GM18519 (cell line): Measurements from ENCODE around the gene RELT.

ENCODE experiments used
- ATAC-seq: cut with Tn5 transposase; IDR thresholded peaks from one replicate; pipeline ENCODE4 v1.9.1; 2021; ENCODE audit warnings: mild to moderate bottlenecking, moderate library complexity; ENCODE audit not compliant: unreplicated experiment, low FRiP score

Gene RELT

DNA sequence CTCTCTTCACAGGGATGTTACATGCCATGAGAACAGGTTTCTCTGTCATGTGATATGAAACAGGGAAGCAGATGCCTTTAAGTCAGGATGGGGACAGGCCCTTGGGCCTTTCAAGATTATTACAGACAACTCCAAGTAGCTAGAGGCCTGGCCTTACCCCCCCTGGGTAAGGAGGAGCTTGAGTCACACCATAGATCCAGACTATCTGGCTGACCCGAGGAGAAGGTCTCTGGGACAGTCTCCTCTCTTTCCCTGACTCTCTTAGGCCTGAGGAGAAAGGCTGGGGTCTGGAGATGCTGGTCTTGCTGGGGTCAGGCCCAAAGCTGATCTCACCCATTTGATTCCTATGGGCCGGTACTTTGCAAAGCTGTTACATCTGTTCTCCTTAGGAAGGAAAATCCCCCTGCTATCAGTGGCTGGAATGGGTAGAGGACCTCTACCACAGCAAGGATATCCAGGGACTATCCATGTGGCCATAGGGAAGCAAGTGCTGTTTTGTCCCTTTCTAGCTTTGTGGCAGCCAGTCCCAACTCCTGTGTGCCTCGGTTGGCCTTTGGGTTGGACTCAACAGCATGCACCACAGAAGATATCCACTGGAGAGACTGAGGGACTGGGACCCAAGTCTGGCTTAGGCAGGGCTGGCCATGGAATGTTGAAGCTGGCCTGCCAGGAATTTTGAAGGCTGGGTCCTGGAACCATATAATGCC is 25.2 kb downstream of the RELT start:
- no peak for ATAC-seq

DNA sequence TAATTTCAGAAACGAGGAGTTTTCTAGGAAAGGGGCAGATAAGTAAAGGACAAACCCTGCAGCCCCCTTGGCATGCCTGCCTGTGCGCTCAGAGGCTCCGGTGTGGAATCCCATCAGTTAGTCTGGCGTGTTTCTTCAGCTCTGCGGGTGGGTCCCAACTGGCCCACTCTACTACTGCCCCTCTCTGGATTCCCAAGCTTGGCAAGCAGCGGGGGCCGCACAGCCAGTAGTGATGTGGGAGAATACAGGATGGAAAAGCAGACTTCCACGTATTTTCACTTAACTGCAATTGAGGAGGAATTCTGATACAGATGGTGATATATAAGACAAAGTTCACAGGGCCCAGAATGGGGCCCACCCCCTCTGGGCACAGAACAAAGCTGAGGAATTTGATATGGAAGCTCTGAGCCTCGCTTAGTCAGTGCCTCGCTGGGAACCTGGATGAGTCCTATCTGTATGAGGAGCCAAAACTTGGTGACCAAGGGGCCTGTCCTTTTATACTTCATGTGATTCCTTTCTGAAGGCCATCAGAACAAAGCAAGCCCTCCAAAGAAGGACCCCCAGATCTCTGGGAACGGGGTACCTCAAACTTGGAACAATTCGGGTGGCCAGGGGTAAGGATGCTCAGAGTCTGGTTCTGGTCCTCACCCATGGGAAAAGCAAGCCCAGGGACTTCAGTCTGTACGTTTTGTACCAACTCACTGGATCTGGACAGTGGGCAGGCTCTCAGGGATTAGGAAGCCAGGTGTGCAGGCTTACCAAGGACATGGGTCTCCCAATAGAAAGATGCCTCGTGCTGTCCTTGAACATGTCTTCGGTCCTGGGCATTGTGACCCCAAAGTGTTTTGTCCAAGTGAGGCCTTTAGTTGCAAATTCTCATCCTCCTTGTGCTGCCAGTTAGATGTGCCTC is 26.0 kb downstream of the RELT start:
- no peak for ATAC-seq

DNA sequence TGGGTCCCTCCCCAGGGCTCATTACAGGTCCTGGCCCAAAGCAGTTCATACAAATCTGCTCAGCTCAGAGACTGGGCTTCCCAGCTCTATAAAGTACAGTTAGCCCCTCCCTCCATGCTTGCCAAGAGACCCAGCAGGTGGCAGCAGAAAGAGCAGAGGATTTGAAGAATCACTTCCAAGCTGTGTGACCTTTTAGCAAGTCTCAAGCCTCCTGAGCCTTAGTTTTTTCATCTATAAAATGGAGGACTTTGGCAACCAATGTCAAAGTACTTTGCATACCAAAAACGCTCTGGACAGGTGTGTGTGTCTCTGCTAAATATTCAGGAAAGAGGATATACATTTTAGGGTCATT is 26.6 kb downstream of the RELT start:
- ATAC-seq = no peak

DNA sequence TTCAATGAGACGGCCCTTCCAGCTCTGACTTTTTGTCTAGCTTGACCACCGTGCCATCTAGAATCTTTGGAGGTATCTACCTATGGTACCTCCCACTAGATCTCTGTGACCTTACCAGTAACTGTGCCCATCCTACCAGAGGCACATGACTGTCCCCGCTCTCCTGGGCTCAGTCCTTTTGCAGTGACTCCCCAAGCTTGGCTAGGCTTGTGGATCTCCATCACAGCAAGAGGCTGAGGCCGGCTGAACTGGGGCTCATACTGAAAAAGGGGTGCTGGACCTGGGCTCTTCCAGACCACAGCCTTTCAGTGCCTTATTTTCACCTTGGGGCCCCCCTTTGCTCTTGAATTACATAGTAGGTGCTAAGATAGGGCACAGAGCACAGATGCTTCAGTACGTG is 27.3 kb downstream of the RELT start:
- no peak for ATAC-seq

DNA sequence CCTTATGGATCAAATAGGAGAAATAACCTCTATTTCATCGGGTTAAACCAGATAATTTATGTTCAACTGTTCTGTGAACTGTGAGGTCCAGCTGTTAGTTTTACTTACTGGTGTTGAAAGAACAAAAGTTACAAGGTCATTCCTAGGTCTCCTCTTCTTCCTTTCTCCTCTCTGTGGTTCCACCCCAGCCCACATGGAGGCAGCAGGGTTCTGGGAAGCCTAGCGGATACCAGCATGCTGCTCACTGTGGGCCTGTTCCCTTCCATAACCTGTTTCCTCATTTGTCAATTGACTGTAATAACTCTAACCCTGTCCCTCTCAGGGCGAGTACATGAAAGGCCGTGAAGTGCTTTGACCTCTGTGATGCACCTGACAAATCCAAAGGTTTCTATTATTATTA is 27.8 kb downstream of the RELT start:
- ATAC-seq = no peak

DNA sequence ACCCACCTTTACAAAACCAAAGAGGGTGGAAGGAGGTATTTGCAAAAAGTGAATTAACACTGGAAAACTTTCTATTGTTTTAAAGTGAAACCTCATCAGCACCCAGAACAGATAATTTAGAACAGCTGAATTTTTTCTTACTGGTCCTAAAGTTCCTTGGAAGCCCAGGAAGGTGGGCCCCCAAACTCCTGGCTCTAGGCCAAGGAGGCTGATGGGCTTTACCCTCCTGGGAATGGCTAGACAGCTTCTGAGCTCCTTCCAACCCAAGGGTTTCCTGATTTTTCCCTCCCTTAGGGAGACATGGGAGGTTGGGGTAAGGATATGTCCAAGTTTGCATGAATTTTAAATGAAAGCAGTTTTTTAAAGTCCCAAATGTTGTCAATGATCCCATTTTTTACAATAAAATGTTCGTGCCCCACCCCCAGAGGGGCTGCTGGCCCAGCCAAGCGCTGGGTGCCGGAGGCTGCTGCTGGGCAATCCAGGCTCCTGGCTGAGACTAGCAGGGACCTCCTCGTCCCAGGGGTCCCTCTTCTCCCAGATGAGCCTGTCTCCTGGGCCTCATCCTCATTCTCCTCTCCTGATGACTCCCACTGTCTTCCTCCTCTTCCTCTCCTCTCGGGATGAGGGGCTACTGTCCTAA is 28.4 kb downstream of the RELT start:
- ATAC-seq = no peak

DNA sequence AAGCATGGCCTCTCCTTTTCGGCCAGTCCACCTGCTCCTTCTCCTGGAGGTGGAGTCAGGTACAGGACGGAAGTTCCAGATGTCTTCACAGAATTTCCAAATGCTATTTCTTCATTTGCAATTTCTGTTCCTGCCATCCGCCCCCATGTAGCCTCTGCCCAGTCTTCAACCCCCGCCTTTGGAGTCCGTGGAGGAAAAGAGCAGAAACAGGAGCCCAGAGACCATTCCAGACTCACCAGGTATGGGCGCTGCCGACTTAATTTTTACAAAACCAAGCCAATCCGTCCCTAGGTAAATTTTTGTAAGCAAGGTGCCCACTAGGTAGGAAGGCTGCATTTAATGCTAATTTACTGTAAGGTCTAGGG is 28.9 kb downstream of the RELT start:
- ATAC-seq = no peak

DNA sequence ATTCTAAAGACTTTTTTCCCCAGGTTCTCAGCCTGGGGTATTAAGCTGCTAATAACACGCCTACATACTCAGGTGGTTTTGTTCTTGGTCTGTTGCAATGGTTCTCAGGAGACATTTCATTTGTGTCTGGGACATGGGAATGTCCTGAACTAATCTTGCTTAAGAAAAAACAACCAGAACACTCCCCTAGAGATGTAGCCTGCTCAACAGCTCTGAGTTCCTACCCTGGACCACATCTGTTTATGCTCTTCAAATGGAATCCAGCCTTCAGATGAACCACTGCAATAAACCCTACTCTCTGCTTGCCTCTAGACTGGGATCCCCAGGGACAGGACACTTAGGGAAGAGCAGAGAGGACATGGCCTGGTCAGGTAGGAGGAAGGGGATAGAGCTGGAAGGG is 29.9 kb downstream of the RELT start:
- no peak for ATAC-seq

DNA sequence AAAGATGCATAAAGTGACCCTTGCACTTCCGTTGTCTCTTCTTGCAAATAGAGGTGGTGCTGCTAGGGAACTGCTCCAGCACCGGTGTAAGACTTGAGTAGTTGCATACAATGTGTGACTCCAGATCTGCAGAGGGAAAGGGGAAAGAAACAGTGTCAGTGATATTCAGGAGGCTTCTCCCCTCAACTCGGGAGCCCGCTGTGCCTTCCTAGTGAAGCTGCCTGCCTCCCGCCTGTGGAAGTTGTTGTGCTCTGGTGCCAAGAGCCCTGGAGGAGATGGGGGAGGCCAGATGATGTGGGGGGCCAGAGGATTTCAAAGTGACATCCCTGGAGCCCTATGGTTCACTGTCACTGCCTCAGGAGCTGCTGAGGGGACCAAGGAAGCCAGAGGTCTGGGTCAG is 30.4 kb downstream of the RELT start:
- ATAC-seq = no peak

DNA sequence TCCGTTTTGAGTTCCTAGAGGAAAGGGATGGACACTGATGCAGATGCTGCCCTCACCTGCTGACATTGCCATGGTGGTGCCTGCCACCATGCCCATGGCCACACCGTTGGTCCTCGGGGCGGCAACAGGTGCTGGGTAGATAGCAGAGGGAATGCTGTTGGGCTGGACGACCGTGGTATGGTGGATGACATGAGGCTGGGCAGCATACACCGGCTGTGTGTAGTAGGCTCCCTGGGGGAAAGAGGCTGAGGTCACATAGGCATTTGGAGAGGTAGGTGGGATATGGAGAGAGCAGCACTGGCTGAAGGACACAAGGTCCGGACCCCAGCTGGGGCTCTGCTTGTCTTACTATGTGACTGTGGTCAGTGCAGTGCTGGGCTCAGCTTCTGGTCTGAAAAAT is 33.2 kb downstream of the RELT start:
- no peak for ATAC-seq

DNA sequence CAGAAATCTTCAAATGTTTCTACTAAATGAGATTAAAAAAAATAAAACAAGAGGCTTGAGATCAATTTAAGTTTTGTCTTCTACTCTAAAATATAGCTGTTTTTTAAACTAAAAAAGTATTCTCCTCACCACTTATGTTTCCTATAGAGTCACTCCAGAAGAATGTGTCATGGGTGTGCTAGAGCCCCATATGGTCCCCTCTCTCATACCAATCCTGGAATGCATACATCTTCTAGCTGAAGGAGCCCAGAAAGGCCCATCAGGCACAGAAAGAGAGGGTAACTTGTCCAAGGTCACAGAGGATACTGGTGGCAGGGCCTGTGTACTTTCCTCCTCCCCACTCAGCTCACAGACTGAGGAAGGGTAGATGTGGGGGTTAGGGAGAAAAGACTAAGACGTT is 34.4 kb downstream of the RELT start:
- ATAC-seq = no peak

DNA sequence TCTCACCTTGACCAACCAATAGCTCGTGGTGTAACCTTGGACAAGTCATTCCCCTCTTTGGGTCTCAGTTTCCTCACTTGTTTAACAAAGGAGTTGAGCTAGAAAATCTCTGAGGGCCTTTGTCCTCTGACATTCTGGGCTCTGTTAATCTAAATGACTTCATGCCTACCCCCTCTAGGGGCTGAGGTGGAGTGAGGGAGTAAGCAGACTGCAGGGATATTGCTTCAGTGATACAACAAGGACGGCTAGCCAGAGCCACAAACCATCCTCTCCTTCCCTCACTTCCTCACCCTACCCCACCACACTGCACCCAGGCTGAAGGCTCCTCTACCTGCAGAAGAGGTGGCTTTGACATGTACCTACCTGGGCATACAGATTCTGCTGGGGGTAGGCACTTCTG is 34.8 kb downstream of the RELT start:
- no peak for ATAC-seq

DNA sequence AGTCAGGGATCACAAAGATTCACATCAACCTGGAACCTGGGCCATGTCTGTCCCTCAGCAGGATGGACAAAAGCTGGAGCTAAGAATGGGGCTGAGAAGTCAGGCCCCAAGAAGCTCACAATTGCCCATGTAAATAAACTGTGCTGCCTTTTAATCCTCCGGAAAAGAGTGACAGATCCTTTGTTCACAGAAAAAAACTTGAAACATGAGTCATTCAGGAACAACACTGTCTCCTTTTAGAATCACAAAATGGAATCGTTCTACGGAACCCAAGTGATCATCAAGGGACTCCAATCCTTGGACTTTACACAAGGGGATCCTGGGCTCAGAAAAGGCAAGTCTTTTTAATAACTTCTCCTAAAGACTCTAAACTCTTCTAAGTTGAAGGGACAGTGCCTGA is 36.1 kb downstream of the RELT start:
- no peak for ATAC-seq

DNA sequence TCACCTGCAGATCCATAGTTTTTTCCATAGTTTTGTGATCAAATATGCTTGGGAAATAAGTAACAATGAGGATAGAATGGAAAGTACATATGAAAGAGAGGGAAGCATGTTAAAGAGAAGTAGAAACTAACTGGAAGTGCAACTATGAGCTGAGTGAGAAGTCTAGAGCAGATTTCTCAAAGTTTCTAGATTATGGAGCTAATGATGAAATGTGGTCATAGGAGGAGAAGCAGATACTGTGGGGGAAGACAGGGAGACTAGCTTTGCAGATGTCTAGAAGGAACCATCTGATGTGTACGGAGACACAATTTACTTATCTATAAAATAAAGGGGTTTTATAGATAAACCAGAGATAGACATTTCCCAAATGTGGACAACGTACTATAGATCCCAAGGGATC is 37.1 kb downstream of the RELT start:
- no peak for ATAC-seq

DNA sequence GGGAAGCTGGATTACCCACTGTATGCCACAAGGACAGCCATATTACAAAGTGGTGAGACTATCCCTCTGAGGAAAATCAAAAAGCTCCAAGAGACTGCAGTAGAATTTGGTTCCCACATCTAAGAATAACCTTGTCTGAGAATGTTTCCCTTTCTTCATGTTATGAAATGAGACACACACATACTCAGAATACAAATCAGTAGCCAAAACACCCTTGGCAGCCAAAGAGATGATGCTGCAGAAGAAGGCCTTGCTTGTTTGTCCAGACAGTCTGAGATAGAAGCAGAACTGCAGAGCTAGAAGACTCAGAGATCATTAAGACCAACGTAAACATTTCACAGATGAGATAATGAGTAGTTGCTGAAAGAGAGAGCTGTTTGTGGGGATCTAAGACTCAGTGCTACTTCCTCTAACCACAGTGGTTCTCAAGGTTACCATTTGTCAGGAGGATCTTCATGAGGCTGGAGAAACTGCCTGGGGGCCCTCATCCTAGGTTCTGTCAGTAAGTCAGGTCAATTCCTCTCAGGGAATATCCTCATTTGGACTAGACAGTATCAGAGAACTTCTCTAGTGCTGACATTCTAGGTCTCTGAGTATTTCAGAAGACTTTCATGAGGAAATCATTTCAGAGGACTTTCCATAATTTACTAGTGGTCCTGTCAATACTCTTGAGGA is 38.9 kb downstream of the RELT start:
- no peak for ATAC-seq

DNA sequence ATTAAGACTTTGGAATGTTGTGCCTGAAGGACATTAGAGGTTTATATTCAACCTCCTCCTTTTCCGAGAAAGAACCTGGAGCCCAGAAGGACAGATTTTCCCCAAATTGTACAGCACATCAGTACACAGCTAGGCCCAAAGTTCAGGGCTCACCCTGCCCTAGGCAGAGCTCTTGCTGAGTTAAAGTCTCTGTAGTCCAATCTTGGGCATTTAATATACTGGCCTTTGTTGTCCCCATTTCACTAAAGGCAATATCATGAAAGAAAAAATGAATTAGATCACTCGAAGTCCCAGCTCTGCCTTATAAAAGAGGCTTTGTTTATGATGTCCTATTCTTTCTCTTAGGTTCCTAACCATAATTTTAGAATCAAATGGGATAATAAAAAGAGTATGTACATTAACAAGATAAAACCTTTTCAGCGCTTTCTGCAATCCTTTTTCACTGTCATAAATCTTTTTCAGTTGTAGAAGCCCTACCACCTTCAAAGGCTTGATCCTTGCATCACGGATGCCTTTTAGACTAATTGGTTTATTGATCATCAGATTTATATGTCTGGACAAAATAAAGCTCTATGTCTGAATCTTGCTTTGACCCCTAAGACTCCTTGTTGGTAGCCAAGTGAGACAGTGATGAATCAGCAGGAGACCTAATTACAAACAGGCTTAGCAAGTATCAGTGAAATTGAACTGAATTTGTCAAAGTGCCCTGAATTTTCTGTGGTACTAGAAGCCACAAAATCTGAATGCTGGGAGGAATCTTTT is 39.8 kb downstream of the RELT start:
- no peak for ATAC-seq

DNA sequence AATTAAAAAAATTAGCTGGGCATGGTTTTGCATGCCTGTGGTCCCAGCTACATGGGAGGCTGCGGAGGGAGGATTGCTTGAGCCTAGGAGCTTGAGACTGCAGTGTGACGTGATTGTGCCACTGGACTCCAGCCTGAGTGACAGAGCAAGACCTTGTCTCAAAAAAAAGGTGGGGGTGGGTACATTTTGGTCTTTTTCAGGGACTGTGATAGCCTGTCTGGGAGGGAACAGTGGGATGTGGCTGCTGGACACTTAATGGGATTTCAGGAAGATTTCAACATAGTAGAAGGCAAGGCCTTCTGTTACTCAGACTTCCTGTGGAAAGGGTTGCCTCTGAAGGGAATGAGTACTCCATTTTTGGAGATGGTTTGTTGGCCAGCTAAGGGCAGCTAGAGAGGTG is 40.6 kb downstream of the RELT start:
- no peak for ATAC-seq

DNA sequence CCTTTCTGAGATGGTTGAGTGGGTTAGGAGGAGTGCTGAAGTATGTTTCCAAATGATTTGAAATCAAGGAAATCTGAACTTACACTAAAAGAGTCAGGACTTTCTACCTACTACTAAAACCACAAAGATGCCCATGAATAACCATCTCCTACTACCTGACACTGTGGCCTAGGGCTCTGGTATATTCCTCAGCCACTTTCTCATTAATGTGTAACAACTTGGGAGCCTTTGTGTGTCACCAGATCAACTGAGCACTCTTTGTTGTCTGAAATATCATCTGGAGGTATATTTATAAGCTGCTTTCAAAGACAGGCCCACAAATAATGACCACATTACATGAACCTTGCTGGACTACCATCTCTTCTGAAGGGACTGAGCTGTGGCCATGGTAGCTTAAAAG is 43.9 kb downstream of the RELT start:
- ATAC-seq = no peak

DNA sequence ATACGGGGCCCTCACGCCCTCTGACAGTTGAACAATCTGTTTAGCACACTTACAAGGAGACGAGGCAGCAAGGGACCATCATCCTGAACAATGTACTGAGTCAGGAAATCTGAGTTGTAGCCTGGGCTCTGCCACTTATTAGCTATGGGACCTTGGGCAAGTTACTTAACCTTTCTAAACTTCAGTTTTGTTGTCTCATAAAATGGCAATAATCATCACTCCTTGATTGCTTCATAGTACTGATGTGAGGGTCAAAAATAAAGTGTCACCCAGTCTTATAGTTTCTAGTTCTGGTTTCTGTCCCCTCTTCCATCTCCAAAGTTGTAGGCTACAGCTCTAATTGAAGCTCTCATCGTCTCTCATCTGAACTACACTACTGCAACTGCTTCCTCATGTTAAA is 46.7 kb downstream of the RELT start:
- no peak for ATAC-seq

DNA sequence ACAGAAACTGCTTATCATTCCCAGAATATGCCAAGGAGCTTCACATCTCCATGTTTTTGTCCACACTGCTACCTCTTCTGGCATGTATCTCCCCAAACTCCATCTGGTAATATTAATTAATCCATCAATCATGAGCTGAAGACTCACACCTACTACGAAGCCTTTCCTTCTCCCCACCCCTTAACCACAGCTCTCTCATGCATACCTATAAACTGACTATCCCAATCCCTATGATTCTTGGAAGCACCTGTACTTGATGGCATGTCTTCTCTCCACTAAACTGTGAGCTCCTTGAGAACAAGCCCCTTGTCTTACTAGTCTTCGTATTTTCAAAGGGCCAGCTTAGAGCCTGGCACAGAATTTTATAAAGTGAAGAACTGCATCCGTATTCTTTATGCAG is 47.3 kb downstream of the RELT start:
- ATAC-seq = no peak

DNA sequence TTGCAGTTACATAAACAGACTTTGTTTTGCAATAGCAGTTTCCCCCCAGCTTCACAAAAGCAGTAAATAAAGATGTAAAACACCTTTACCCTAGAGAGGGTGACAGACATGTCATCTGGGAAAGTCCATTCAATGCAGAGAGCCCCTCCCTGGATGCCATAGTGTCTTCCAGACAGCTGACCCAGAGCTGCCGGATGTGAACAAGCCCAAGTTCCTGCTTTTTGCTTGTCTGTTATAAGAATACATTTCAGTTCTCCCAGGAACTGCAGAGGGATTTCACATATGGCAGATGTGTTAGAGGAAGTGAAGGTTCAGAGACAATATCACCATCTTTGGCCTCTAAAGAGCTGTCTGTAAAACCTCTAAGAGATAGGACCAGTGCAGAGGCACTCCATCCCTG is 48.9 kb downstream of the RELT start:
- ATAC-seq = no peak
